Liver (tissue), 9 donors: ENCODE measurements around the gene EVI2A. TPM values are rescaled to one million over a fixed set of nuclear protein-coding genes. Genes with fewer than 3 reads are reported as not detected.
"Not testable (repeated sequence)": the region's sequence is repeated elsewhere in the genome, so short reads cannot be mapped to it uniquely, and the experiment has no call there.

Experiments
- DNase-seq: peaks from one replicate; pipeline ENCODE4 v3.0.0-alpha.2; 2017; ENCODE audit warnings: low spot score
- H3K27ac ChIP-seq, 2 donors: one replicate each; pipeline ENCODE4 v1.7.0; 2013; ENCODE audit warnings: inconsistent platforms in 2 of 2, low read length in 2 of 2, control low read depth in 1 of 2, low read depth in 1 of 2, mild to moderate bottlenecking in 1 of 2
- H3K27me3 ChIP-seq, 4 donors: one replicate each; pipeline versions ENCODE4 v1.6.1 to v1.7.0; 2013; ENCODE audit warnings: low read length in 3 of 4, inconsistent platforms in 1 of 4, mild to moderate bottlenecking in 1 of 4, moderate library complexity in 1 of 4; ENCODE audit not compliant: control insufficient read depth in 4 of 4, insufficient read depth in 4 of 4
- H3K36me3 ChIP-seq, 4 donors: one replicate each; pipeline versions ENCODE4 v1.6.1 to v1.7.0; 2013; ENCODE audit warnings: low read length in 3 of 4, mild to moderate bottlenecking in 3 of 4, low read depth in 1 of 4, moderate library complexity in 1 of 4; ENCODE audit not compliant: control insufficient read depth in 4 of 4, insufficient read depth in 3 of 4
- H3K4me1 ChIP-seq, 4 donors: one replicate each; pipeline versions ENCODE4 v1.6.1 to v1.7.0; 2013; ENCODE audit warnings: low read length in 3 of 4, mild to moderate bottlenecking in 3 of 4, moderate library complexity in 1 of 4; ENCODE audit not compliant: control insufficient read depth in 4 of 4, insufficient read depth in 4 of 4
- H3K4me3 ChIP-seq, 3 donors: one replicate each; pipeline versions ENCODE4 v1.6.1 to v1.7.0; 2013; ENCODE audit warnings: low read length in 3 of 3, control low read depth in 1 of 3, low read depth in 1 of 3, mild to moderate bottlenecking in 1 of 3
- H3K9ac ChIP-seq, 2 donors: one replicate each; pipeline ENCODE4 v1.7.0; 2013; ENCODE audit warnings: low read length in 2 of 2, mild to moderate bottlenecking in 2 of 2, moderate library complexity in 2 of 2, control low read depth in 1 of 2, low read depth in 1 of 2
- H3K9me3 ChIP-seq, 4 donors: one replicate each; pipeline versions ENCODE4 v1.6.1 to v1.7.0; 2013; ENCODE audit warnings: low read length in 3 of 4; ENCODE audit not compliant: control insufficient read depth in 4 of 4
- CTCF ChIP-seq: fragments of 150-350 bp; IDR thresholded peaks from 2 replicates; pipeline ENCODE4 v1.5.1; 2017; ENCODE audit warnings: improper control_type of control experiment, low read depth, low read length; ENCODE audit not compliant: missing input control
- EGR1 ChIP-seq, 2 donors: IDR thresholded peaks; 2 replicates each; pipeline ENCODE4 v1.6.1; 2016 to 2018; ENCODE audit warnings: antibody characterized with exemption in 2 of 2, low read depth in 2 of 2
- FOXA1 ChIP-seq: IDR thresholded peaks from 2 replicates; pipeline ENCODE4 v1.6.1; 2016; ENCODE audit warnings: antibody characterized with exemption
- FOXA2 ChIP-seq: IDR thresholded peaks from 2 replicates; pipeline ENCODE4 v1.6.1; 2016; ENCODE audit warnings: antibody characterized with exemption
- GABPA ChIP-seq, 2 donors: IDR thresholded peaks in 1 of 2; conservative IDR thresholded peaks in 1 of 2; 2 replicates each; pipeline ENCODE4 v1.6.1; 2016; ENCODE audit warnings: antibody characterized with exemption in 2 of 2, mild to moderate bottlenecking in 1 of 2, moderate library complexity in 1 of 2
- HNF4G ChIP-seq: IDR thresholded peaks from 2 replicates; pipeline ENCODE4 v1.6.1; 2016; ENCODE audit warnings: antibody characterized with exemption
- JUND ChIP-seq, 2 donors: IDR thresholded peaks; 2 replicates each; pipeline ENCODE4 v1.6.1; 2016; ENCODE audit warnings: antibody characterized with exemption in 2 of 2
- MAX ChIP-seq: IDR thresholded peaks from 2 replicates; pipeline ENCODE4 v1.6.1; 2016; ENCODE audit warnings: antibody characterized with exemption
- NR2F2 ChIP-seq: IDR thresholded peaks from 2 replicates; pipeline ENCODE4 v1.6.1; 2016; ENCODE audit warnings: antibody characterized with exemption
- RAD21 ChIP-seq, 2 donors: IDR thresholded peaks; 2 replicates each; pipeline ENCODE4 v1.6.1; 2016; ENCODE audit warnings: antibody characterized with exemption in 2 of 2, mild to moderate bottlenecking in 2 of 2
- REST ChIP-seq: IDR thresholded peaks from 2 replicates; pipeline ENCODE4 v1.6.1; 2016; ENCODE audit warnings: antibody characterized with exemption, mild to moderate bottlenecking
- SP1 ChIP-seq: IDR thresholded peaks from 2 replicates; pipeline ENCODE4 v1.6.1; 2018; ENCODE audit warnings: antibody characterized with exemption, mild to moderate bottlenecking
- TAF1 ChIP-seq: conservative IDR thresholded peaks from 2 replicates; pipeline ENCODE4 v1.6.1; 2016; ENCODE audit warnings: antibody characterized with exemption, mild to moderate bottlenecking
- YY1 ChIP-seq: IDR thresholded peaks from 2 replicates; pipeline ENCODE4 v1.6.1; 2016; ENCODE audit warnings: antibody characterized with exemption, mild to moderate bottlenecking
- WGBS: extraction: QIAGEN DNeasy Blood & Tissue Kit; methylation state at CpG from one replicate; pipeline ENCODE4 v1.1.7; 2013; 5-methylcytosine and 5-hydroxymethylcytosine counted together
- polyA plus RNA-seq, 2 donors: library from polyadenylated mRNA; stranded (reverse) in 1 of 2; unstranded in 1 of 2; fragments of 200-250 nt in 1 of 2; fragments of >200 nt in 1 of 2; fragmentation: Nextera tagmentation in 1 of 2; extraction: Ambion mirVana in 1 of 2; gene quantifications; one replicate each; pipeline versions ENCODE4 v1.2.1 to v1.2.3, GENCODE V29; 2013 to 2015
- total RNA-seq, 2 donors: library from RNA; depleted of rRNA; stranded (reverse); fragments of >200 nt; gene quantifications; one replicate each; pipeline ENCODE4 v1.2.3, GENCODE V29; 2014
- donor health status: healthy.
- donor health status: healthy.
- donor health status: healthy.
- donor health status: healthy.
- donor health status: healthy.

EVI2A gene
- total and polyA plus RNA-seq, 4 donors = 1.1 to 2.8 (median 2.0) TPM

- DNase-seq = no peak
- no peaks in the 10 kb centered on the region for H3K9me3 ChIP-seq
- peak within 1 kb of the TSS in 1 of 2 donors; percentile 89 for H3K9ac ChIP-seq
- TF ChIP-seq FOXA2 = no peak
- no peak for TF ChIP-seq MAX
- TF ChIP-seq REST = no peak
- peak; percentile 47 to 54 for TF ChIP-seq JUND (IDR thresholded peaks at IDR 0.05)
- TF ChIP-seq YY1 = peak; percentile 10
- 64% methylated on average over 3 of the region's 3 CpGs for WGBS
- no peaks in the 10 kb centered on the region for H3K27me3 ChIP-seq
- peak within 1 kb of the TSS; percentile 41 to 62 for H3K27ac ChIP-seq
- no peaks in the 10 kb centered on the region for H3K4me1 ChIP-seq
- H3K4me3 ChIP-seq = no peak within 1 kb of the TSS
- H3K36me3 ChIP-seq = no peaks in the 10 kb centered on the region
These were observed 7.2 kb downstream of the EVI2A start, which contains the start of gene EVI2B for GRCh38 chr17:31313982-31314781. TSS of gene EVI2B (minus strand) at chr17:31314054. CDS start at chr17:31305609, 8,445 bp downstream.

- not testable (repeated sequence) for DNase-seq, H3K27me3 ChIP-seq, H3K4me1 ChIP-seq, H3K4me3 ChIP-seq, H3K9ac ChIP-seq, H3K36me3 ChIP-seq, H3K9me3 ChIP-seq
- 69% methylated on average over 7 of the region's 7 CpGs for WGBS
- peak overlapping the region in 1 of 2 donors; percentile 37 for H3K27ac ChIP-seq
These were observed 9.2 kb downstream of the EVI2A start for GRCh38 chr17:31312223-31312622.

GRCh38 chr17:31311526-31311925 is 9.9 kb downstream of the EVI2A start:
- Histone ChIP-seq H3K4me3 (peak overlapping the region in 1 of 3 donors; percentile 20), H3K36me3 (no peaks in the 10 kb centered on the region), H3K27ac (peak overlapping the region in 1 of 2 donors; percentile 37), H3K9me3 (no peaks in the 10 kb centered on the region), H3K9ac (peak overlapping the region; percentile 3 to 56), H3K27me3 (no peaks in the 10 kb centered on the region), H3K4me1 (no peaks in the 10 kb centered on the region)
- TF ChIP-seq EGR1 (IDR thresholded peaks at IDR 0.05; ENCODE audit: low read depth in 2 of 2) (no peak), GABPA (IDR thresholded peaks at IDR 0.05 in 1 of 2, conservative IDR thresholded peaks at IDR 0.05 in 1 of 2) (no peak), SP1 (no peak), RAD21 (IDR thresholded peaks at IDR 0.05) (no peak), FOXA1 (no peak), CTCF (no peak), HNF4G (no peak), JUND (IDR thresholded peaks at IDR 0.05) (no peak), MAX (no peak), TAF1 (no peak), NR2F2 (no peak), FOXA2 (no peak)
- WGBS = 78% methylated on average over 3 of the region's 3 CpGs
- DNase-seq = no peak
